DMS 273 (cell line): ENCODE measurements around the gene PRPS1L1.

Source experiments
- DNase-seq: peaks from one replicate; lab custom pipeline; 2025; ENCODE audit not compliant: unreplicated experiment; lab: John Stamatoyannopoulos, UW

Gene PRPS1L1

DNA sequence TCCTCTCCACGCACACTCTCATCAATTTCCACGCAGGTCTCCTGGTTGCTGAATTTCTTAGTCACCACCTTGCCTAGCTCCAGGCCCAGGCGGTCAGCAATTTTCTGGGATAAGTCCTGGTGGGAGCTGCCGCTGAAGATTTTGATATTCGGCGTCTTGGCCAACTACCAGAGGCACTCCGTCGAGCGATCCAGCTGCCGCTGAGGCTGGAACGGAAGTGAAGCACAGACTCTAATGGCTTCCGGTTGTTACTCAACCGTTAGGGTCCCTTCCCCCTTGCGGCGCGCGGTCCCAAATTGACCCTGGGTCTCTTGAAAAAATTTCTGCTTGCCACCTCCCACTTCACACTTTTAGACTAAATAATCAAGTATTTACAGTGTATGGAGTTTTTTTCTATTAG lies at the start of gene PRPS1L1:
Gene PRPS1L1 (minus strand): TSS at position 219 of the 400 bp plus-strand sequence.
- no peak for DNase-seq

DNA sequence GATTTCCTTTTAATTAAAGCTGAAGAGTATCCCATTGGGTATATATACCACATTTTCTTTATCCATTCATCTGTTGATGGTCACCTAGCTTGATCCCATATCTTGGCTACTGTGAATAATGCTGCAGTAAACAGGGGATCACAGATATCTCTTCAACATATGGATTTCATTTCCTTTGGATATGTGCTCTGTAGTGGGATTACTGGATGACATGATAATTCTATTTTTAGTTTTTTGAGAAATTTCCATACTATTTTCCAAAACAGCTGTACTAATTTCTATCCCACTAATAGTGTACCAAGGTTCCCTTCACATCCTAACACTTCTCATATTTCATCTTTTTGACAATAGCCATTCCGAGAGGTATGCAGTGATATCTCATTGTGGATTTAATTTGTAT lies 48.8 kb upstream of the PRPS1L1 start:
- no peak for DNase-seq

DNA sequence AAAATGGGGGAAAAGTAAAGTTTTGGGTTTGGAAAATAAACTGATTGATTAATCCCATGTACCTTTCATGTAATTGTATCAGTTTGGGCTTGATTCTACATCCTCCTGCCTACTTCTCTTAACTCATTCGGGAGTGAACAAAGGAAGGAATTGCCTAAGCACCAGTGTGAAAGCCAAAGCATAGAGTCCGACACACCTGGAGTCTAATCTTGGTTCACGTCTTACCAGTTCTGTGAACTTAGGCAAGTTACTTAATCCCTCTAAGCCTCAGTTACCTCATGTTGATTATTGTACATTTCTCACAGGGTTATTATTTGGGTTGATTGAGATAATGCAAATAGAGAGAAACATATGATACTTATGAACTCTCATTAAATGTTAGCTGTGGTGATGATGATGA lies 41.1 kb upstream of the PRPS1L1 start:
- DNase-seq, result no peak

DNA sequence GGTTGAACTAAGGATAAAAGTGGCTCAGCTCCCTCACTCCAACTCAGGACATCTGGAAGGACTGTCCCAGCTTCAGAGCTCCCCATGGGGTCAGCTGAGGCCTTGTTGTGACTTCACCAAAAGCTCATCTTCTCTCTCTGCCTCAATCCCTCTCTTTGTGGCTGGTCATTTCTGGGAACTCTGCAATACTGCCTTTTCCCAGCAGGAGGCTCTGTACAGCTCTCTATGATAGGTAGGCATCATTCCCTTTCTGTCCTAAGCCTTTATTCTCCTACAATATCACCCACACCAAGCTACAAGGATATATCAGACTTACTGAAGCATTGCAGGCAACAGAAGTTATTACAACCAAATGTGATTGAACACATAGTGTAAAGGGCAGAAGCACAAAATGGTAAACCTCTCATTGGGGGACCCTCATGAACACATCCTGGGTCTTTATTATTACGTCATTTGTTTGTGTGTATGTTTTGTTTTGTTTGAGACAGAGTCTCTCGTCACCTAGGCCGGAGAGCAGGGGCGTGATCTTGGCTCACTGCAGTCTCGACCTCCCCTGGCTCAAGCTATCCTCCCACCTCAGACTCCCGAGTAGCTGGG lies 36.7 kb upstream of the PRPS1L1 start:
- DNase-seq, result peak; percentile 66

DNA sequence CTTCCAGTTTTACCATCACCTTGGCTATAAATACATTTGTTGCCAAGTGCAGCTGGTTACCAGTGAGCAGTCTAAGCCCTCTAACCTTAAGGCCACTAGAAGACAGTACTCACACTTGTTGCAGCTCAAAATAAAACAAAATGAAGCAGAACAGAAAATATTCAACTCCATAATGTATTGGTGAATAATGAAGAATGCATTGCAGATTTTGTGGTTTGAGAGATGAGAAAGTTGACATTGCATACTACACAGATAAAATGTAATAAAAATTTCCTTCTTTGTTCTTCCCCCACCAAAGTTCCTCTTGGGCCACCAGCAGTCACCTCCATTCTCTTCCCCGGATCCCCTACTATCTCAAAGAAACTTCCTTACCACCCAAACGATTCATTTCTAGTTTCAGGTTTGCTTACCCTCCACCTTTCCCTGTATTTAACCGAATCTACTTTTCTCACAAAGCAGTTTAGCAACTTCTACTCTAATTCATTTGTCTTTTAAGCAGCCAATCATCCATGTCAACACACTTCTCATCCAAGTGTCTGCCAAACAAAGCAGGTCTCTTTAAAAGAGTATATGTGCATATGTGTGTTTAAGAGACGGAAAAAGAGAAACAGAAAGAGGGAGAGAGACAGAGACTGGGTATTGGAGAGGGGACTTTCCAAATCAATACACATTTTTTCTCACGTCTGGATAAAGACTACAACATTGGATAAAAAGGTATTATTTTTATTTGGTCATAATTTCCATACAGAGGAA lies 35.7 kb upstream of the PRPS1L1 start:
- DNase-seq, result no peak

DNA sequence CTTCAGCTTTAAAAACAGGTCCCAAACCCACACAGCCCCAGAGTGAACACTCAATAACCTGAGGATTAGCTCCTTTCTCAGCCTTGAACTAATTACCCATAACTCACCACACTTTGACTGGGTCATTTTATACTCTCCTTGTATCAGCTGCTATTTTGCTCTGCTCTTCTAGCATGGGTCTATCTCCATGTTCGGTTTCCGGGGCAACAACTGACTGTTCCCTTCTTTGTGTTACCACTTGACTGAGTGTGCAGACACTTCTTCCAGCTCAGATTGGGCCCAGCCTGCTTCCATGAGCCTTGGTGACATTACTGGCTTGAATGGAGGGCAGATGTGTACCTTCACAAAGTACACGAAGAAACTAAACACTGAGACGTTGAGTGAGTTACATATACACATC lies 31.5 kb upstream of the PRPS1L1 start:
- no peak for DNase-seq

DNA sequence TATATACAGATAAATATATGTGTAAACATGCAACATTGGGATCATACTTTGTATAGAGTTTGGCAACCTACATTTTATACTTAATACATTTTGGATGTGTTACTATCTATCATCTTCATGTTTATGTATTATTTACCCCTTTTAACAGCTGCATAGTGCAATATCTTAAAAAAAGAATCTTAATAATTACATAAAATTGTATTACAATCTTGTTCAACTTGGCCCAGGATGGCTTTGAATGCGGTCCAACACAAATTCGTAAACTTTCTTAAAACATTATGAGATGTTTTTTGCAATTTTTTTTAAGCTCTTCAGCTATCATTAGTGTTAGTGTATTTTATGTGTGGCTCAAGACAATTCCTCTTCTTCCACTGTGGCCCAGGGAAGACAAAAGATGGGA lies 26.3 kb upstream of the PRPS1L1 start:
- no peak for DNase-seq

DNA sequence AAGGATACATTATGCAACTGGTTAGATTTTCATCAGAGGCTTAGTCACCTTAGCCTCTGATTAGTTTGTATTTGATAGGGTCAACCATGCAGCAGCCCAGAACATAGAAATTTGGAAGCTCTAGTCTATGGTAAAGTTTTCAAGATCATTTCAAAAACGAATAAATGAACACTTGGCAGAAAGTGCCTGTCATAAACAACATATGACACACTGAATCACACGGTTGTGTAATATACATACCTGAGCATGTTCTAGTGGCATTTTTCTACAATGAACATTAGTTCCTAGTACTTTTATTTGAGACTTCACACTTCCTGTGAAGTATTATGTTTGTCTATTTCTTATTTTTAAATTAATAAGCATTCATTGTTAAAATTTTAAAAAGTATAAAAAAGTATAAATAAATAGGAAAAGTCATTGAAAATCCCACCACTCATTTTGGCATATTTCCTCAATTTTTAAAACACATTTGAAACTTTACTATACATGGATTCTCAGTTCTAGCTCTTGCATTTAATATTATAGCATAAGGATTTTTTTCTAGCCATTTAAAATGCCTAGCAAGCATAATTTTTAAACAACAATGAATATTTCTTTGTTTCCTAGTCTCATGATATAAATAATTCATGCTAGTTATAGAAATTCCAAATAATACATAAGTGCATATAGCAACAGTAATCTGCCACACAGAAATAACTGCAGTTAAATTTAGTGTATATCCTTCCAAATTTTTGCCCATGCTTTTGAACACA lies 25.7 kb upstream of the PRPS1L1 start:
- DNase-seq, result no peak

DNA sequence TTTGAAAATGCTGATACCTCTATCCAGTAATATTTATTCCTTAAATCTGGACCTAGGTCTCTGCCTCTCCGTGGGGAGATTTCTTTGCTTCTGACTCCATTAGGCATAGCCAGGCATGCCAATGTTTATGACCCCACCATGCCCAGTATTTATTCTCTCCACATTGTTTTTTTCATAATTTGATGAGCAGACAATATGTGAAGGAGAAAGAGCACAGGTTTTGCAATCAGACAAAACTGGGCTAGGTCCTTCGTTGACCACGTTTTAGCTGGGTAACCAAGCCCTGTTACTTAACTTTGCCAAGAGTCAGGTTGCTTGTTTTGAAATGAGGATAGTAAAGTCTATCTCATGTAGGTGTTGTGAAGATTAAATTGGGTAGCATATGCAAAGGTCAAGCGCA lies 21.6 kb upstream of the PRPS1L1 start:
- DNase-seq, result no peak

DNA sequence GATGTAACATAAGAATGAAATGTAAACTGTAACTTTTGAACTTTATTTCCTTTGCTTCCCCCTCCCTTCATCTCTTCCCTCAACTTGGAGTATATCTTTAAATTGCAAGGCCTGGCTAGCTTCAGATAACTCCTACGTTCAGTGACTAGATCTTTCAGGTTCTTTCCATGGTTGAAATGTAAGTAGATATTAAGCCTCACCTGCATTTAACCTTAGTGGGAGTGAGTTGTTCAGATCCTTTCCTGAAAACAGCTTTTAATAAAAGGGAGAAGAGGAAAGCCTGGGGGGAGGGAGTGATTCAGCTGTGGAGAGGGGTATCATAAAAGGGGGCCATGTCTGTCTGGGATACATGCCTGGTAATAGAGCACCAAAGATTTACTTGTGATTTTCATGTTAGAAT lies 19.0 kb upstream of the PRPS1L1 start:
- no peak for DNase-seq

DNA sequence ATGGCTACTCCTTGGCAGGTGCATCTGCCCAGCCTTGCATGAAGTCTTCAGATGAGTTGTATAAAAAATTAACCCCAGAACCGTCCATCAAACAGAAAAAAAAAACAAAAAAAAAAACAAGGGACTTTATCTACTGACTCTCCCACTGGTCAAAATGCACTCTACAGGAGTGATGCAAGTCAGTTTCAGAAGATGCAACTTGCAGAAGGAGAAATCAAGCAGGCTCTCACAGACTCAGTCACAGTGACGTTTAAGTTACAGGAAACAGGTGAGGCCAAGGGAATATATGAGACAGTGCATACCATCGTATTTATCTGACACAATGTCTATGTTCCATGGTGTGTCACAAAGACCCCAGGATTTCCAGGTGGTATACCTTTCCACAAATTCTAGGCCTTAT lies 17.5 kb upstream of the PRPS1L1 start:
- no peak for DNase-seq

DNA sequence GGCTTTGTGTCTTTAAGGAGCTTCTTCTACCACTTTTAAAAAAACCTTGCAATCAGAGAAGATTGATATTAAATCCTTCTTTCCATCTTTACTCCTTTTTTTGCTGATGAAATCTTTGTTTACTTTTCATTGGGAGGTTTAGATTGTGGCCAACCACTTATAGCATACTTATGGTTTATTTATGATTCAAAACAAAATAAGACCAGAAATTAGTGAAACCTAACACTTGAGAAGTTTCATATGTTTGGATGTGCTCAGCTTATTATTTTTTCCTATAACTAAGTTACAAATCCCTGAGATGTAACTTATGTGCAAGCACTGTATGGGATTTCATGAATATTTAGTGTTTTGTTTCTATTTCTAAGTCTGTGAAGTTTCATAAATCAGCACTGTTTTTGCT lies 13.5 kb upstream of the PRPS1L1 start:
- DNase-seq, result no peak

DNA sequence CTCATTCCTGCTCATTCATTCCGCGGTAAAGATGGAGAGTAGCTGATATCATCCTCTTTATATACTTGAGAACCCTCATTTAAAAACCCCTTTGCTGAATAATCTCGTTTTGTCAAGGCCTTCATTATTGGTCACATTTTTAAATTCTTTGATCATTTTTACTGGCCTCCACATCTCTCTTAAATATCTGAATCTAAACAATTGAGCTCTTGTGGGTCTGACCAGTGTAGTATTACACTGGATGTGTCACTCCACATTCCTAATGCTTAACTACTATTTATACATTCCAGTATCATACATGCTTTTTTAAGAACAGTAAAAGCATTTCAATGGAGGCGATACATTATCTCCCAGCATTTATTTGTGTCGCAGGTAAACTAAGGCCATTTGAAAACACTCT lies 12.6 kb upstream of the PRPS1L1 start:
- no peak for DNase-seq

DNA sequence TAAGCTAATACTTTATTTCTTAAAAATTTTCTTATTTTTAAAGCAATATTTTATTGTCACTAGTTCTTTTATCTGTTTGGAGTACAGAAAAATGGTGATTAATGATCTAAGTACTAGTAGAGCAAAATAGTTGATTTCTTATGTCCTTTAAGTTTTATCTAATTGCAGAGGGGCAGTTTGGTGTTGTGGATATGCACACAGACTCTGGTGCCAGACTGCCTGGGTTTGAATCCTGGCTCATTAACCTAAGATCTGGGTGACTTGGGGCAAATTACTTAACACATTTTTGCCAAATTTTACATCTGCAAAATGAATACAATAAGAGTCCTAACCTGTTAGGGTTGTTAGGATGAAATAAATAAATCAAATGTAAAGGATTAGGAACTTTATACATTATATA lies 10.7 kb upstream of the PRPS1L1 start:
- DNase-seq, result peak; percentile 22

DNA sequence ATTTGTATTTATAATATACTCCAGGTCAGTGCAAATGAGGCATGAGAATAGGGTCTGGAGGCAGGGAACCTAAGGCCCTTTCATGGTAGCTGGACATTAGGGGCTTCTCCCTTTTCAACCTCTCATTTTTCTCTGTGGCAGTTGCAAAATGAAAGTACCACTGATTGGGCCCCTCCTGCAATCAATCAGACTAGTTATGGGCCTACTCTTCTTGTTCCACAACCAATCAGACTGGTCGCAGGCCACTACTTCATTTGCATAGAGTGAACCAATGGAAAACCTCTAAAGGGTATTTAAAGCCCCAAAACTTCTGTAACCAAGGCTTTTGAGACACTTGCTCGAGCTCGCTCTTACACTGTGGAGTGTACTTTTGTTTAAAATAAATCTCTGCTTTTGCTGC lies 10.0 kb upstream of the PRPS1L1 start:
- DNase-seq, result no peak

DNA sequence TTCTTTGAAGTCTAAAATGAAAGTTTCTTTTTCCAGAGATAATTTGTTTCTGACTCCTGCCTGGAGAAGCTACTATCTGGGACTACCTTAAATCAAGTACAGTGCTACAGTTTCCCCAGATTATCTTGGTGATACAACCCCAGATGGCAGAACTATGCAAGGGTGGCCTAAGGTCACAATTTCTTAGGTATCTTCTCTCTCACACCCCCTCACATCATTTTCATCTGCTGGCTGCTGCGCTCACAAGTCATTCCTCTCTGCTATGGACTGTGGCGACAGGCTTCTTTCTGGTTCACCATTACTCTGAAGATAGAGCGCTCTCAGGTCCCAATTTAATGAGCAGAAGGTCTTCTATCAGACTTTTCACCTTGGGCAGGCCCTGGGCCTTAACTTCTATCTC lies 9.1 kb upstream of the PRPS1L1 start:
- no peak for DNase-seq

DNA sequence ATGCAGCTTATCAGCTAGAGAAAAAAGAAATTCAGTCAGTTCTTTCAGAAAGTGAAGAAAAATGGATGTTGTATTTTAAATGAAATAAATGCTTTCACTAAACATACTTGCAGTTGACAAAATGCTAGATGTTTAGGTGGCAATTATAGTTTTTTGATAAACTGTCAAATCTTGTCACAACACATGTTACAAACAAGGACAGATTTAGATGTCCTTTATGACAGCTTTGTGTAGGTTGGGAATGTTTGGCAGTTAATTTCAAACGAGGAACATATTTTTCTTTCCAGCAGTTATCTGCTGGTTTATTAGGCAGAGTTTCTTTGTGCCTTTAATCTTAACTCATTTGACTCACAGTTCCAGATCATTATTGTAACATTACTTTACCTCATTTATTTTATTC lies 3.1 kb upstream of the PRPS1L1 start:
- no peak for DNase-seq

DNA sequence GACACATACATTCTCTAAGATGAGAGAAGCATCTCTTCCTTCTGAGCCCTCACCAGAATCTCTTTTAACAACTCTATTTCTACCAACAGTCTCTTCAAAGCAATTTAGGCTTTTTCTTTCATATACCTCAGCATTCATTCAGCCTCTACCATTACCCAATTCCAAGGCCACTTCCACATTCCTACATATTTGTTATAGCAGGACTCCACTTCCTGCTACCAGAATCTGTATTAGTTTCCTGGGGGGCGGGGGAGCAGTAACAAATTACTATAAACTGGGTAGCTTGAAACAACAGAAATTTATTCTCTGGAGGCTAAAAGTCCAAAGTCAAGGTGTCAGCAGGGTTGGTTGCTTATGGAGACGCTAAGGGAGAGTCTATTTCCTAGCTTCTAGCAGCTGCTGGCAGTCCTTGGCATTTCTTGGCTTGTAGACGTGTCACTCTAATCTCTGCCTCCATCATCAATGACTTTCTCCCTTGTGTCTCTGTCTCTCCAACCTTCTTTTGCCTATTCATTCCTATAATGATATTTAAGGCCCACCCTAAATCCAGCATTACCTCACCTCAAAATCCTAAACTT lies 7.4 kb downstream of the PRPS1L1 start:
- no peak for DNase-seq

DNA sequence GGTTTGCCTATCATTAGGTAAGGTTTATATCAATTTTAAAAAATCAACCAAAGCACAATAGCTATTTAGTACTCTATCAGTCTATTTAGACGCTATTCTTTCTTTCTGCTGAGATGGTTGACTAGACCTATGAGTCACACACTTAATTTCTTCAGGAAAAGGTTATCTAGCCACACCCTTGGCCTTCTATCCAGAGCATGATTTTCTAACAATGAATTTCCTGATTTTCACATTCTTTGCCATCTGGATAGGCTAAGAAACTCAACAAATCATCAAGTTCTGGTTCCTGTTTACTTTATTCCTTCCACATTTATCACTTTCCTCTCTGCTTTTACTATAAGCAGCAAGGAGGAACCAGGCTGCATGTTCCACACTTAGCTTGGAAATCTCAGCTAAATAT lies 8.1 kb downstream of the PRPS1L1 start:
- no peak for DNase-seq

DNA sequence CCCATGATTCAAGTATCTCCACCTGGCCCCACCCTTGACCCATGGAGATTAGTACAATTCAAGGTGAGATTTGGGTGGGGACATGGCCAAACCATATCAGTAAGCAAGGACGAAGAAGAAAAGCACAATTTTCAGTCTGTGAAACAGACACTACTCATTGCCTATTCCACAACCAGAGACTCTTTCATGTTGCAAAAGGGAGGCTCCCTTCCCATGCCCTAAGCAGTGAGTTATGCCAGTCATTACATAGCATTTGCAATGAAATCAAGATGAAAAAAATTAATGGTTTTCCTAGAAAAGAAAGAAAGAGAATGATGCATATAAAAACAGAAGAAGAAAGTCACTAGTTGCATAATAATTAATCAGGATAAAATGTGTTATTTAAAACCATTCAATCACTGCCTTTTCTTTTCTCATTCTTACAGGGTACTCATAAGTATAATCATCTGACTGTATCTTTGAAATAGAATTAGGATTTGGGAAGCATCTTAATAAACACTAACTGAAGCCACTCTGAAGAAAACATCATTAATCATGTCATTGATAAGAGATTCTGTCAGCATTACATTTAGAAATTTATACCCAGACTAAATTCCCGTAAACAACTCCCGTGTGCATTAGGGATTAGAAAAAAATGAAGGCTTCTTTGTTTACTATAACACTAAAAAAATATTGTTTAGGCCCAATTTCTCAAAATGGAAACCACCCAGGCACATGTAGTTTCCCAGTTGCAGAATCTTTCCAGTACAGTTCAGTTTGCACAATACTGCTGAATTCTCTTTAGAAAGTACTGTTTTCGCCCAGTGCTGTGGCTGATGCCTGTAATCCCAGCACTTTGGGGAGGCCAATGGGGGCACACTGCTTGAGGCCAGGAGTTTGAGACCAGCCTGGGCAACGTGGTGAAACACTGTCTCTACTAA lies 9.1 kb downstream of the PRPS1L1 start:
- DNase-seq, result no peak
